Kidney (tissue), 22 donors: Measurements from ENCODE around the gene DCAF12. TPM values are rescaled to one million over a fixed set of nuclear protein-coding genes. Genes with fewer than 3 reads are reported as not detected.

Experiments
- DNase-seq, 5 donors: peaks; one replicate each; pipeline ENCODE4 v3.0.0-alpha.2; 2013 to 2020
- FAIRE-seq: peaks from 2 replicates; lab custom pipeline; 2012; peaks lifted over from hg19 to GRCh38; lab: Jason Lieb, UNC
- H3K27ac ChIP-seq, 2 donors: one replicate each; pipeline ENCODE4 v1.7.0; 2013; ENCODE audit warnings: low read depth in 2 of 2, low read length in 2 of 2, inconsistent platforms in 1 of 2
- H3K27me3 ChIP-seq: one replicate; pipeline ENCODE4 v1.7.1; 2013; ENCODE audit warnings: low read length, inconsistent platforms; ENCODE audit not compliant: control insufficient read depth, insufficient read depth
- H3K36me3 ChIP-seq, 3 donors: one replicate each; pipeline versions ENCODE4 v1.7.0 to v1.7.1; 2013; ENCODE audit warnings: low read length in 3 of 3, control low read depth in 1 of 3, inconsistent platforms in 1 of 3; ENCODE audit not compliant: insufficient read depth in 3 of 3, control insufficient read depth in 2 of 3
- H3K4me1 ChIP-seq, 3 donors: one replicate each; pipeline versions ENCODE4 v1.7.0 to v1.7.1; 2013; ENCODE audit warnings: low read length in 3 of 3, inconsistent platforms in 1 of 3, low read depth in 1 of 3; ENCODE audit not compliant: control insufficient read depth in 2 of 3, insufficient read depth in 2 of 3
- H3K4me3 ChIP-seq, 3 donors: one replicate each; pipeline versions ENCODE4 v1.7.0 to v1.8.1; 2013; ENCODE audit warnings: low read length in 3 of 3, control low read depth in 1 of 3, inconsistent platforms in 1 of 3
- H3K9ac ChIP-seq, 3 donors: one replicate each; pipeline versions ENCODE4 v1.7.0 to v1.7.1; 2013; ENCODE audit warnings: low read length in 3 of 3, control low read depth in 1 of 3, inconsistent platforms in 1 of 3
- H3K9me3 ChIP-seq, 3 donors: one replicate each; pipeline versions ENCODE4 v1.7.0 to v1.7.1; 2013; ENCODE audit warnings: low read length in 3 of 3, control low read depth in 1 of 3, inconsistent platforms in 1 of 3; ENCODE audit not compliant: control insufficient read depth in 2 of 3, insufficient read depth in 1 of 3
- CTCF ChIP-seq: IDR thresholded peaks from 3 replicates; pipeline ENCODE4 v1.5.1; 2012; ENCODE audit warnings: mild to moderate bottlenecking, moderate library complexity, borderline replicate concordance; ENCODE audit not compliant: insufficient read depth; ENCODE audit errors: extremely low read depth
- intact Hi-C: fragments of 100-400 bp; cut with DNase I; formaldehyde crosslinking; loops from one replicate; pipeline ENCODE4 v1.11.1; 2022
- long read RNA-seq, 10 donors: library from polyadenylated mRNA in 1 of 10; unstranded in 1 of 10; transcript quantifications; one replicate each; pipeline ENCODE4 v2.0.0 and lab custom pipeline, GENCODE V29; 2021 to 2026
- polyA plus RNA-seq: library from polyadenylated mRNA; stranded (reverse); fragments of 350-450 nt; fragmentation: Illumina TruSeq; extraction: RNeasy Lipid Tissue Mini Kit (QIAGEN cat#74804); gene quantifications from one replicate; pipeline ENCODE4 v1.2.3, GENCODE V29; 2014; ENCODE audit warnings: low read depth, low replicate concordance; ENCODE audit not compliant: insufficient read depth
- total RNA-seq: library from RNA; stranded (reverse); fragmentation: NEBNext Ultra II Directional; extraction: Animal tissue kit (Norgen Biotek cat#: 25700); gene quantifications from one replicate; pipeline ENCODE4 v1.2.1, GENCODE V29; 2021
- donor health status: control.
- donor health status: control.
- donor health status: control.
- donor health status: control.
- donor health status: control.
- donor health status: DM: yes; HTN: yes; CAD: no.
- donor health status: Normal renal cell carcinoma (clear cell type).

DCAF12 gene
- total RNA-seq (33.0 TPM), polyA plus RNA-seq (11.8 TPM)
- long read RNA-seq, donor 1, transcript DCAF12-201 (9 exons, 3,667 nt) = major isoform, 14 of 19 reads
- long read RNA-seq, donor 1, partial matches to known transcripts = 5 of 19 reads
- long read RNA-seq, donor 1, other reads (novel, unspliced or antisense) = 0 of 19 reads
- long read RNA-seq, donor 2, transcript DCAF12-201 (9 exons, 3,667 nt) = major isoform, 11 of 11 reads
- long read RNA-seq, donor 2, partial matches to known transcripts = 0 of 11 reads
- long read RNA-seq, donor 2, other reads (novel, unspliced or antisense) = 0 of 11 reads
- long read RNA-seq, donor 3, transcript DCAF12-201 (9 exons, 3,667 nt) = major isoform, 18 of 18 reads
- long read RNA-seq, donor 3, partial matches to known transcripts = 0 of 18 reads
- long read RNA-seq, donor 3, other reads (novel, unspliced or antisense) = 0 of 18 reads
- long read RNA-seq, donor 4, transcript DCAF12-201 (9 exons, 3,667 nt) = major isoform, 11 of 11 reads
- long read RNA-seq, donor 4, partial matches to known transcripts = 0 of 11 reads
- long read RNA-seq, donor 4, other reads (novel, unspliced or antisense) = 0 of 11 reads
- long read RNA-seq, donor 5, partial matches to known transcripts = 0 of 3 reads
- long read RNA-seq, donor 5, other reads (novel, unspliced or antisense) = 0 of 3 reads
- long read RNA-seq, donor 6, partial matches to known transcripts = 0 of 3 reads
- long read RNA-seq, donor 6, other reads (novel, unspliced or antisense) = 0 of 3 reads
- long read RNA-seq, donor 7, transcript DCAF12-201 (9 exons, 3,667 nt) = major isoform, 14 of 27 reads
- long read RNA-seq, donor 7, partial matches to known transcripts = 4 of 27 reads
- long read RNA-seq, donor 7, other reads (novel, unspliced or antisense) = 9 of 27 reads
- long read RNA-seq, donor 8, transcript DCAF12-201 (9 exons, 3,667 nt) = major isoform, 13 of 24 reads
- long read RNA-seq, donor 8, partial matches to known transcripts = 11 of 24 reads
- long read RNA-seq, donor 8, other reads (novel, unspliced or antisense) = 0 of 24 reads
- long read RNA-seq, donor 9, transcript DCAF12-201 (9 exons, 3,667 nt) = major isoform, 6 of 11 reads
- long read RNA-seq, donor 9, partial matches to known transcripts = 5 of 11 reads
- long read RNA-seq, donor 9, other reads (novel, unspliced or antisense) = 0 of 11 reads
- long read RNA-seq, donor 10, transcript DCAF12-201 (9 exons, 3,667 nt) = major isoform, 8 of 13 reads
- long read RNA-seq, donor 10, partial matches to known transcripts = 5 of 13 reads
- long read RNA-seq, donor 10, other reads (novel, unspliced or antisense) = 0 of 13 reads

GRCh38 chr9:34126207-34127034, at the start of gene DCAF12:
Gene DCAF12, minus strand, starts transcription at chr9:34126698. Its CDS starts 267 bp downstream, at chr9:34126431.
- H3K27me3 ChIP-seq = no peaks in the 10 kb centered on the region
- peak within 1 kb of the TSS; percentile 71 to 97 (median 87) for H3K9ac ChIP-seq
- TF ChIP-seq CTCF = no peak
- FAIRE-seq (no peak), DNase-seq (peak; percentile 95 to 98 (median 97))
- H3K9me3 ChIP-seq = no peaks in the 10 kb centered on the region
- peaks cover 0 to 10% (median 8%) of the 10 kb centered on the region in 3 donors for H3K4me1 ChIP-seq
- peak within 1 kb of the TSS; percentile 83 to 96 (median 95) for H3K4me3 ChIP-seq
- H3K27ac ChIP-seq = peak within 1 kb of the TSS; percentile 89 to 90
- intact Hi-C loops = no loop called here
- peaks cover 0 to 10% (median 0%) of the 10 kb centered on the region in 3 donors for H3K36me3 ChIP-seq

DNA sequence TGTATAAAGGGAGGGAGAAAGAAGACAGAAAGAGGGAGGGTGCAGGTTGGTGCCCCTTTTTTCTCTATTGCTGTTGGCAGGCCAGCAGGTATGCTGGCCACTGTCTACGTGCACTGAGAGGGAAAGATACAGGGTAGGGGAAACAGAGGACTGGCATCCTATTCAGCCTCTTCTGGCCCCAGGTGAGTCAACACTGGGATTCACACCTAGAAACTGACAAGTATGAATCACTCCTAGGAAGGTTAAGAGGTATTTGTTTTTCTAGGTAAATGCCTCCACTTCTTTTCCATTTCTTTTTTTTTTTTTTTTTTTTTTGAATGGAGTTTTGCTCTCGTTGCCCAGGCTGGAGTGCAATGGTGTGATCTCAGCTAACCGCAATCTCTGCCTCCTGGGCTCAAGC, 49.6 kb upstream of the DCAF12 start:
- Histone ChIP-seq H3K36me3 (no peaks in the 10 kb centered on the region), H3K27ac (no peak overlapping the region), H3K4me3 (no peak overlapping the region), H3K9ac (no peak overlapping the region), H3K9me3 (no peaks in the 10 kb centered on the region), H3K4me1 (no peaks in the 10 kb centered on the region), H3K27me3 (no peaks in the 10 kb centered on the region)
- intact Hi-C loops = no loop called here
- no peak for TF ChIP-seq CTCF
- DNase-seq = peak in 1 of 5 donors; percentile 7
- FAIRE-seq = no peak
